Left hindlimb (tissue), 1 donor: ENCODE results near the gene DOCK4.
"Not testable (repeated sequence)": the region's sequence is repeated elsewhere in the genome, so short reads cannot be mapped to it uniquely, and the experiment has no call there.

Source experiments
- DNase-seq: peaks from one replicate; pipeline ENCODE4 v3.0.0-alpha.2; 2018

DOCK4 gene

GRCh38 chr7:112129655-112130323, 76.4 kb downstream of the DOCK4 start:
- no peak for DNase-seq

GRCh38 chr7:112128461-112129425, 77.5 kb downstream of the DOCK4 start:
- not testable (repeated sequence) for DNase-seq

GRCh38 chr7:112128041-112128440, 78.2 kb downstream of the DOCK4 start:
- DNase-seq, result not testable (repeated sequence)

- DNase-seq, result no peak
Measured at GRCh38 chr7:112125250-112125649, 80.9 kb downstream of the DOCK4 start.

GRCh38 chr7:112124061-112124766, 82.0 kb downstream of the DOCK4 start:
- DNase-seq, result no peak

GRCh38 chr7:112122798-112123197, 83.4 kb downstream of the DOCK4 start:
- no peak for DNase-seq

- DNase-seq, result no peak
Measured at GRCh38 chr7:112122144-112122543, 84.1 kb downstream of the DOCK4 start.

GRCh38 chr7:112121318-112121717, 84.9 kb downstream of the DOCK4 start:
- DNase-seq, result no peak

GRCh38 chr7:112120696-112121217, 85.4 kb downstream of the DOCK4 start:
- no peak for DNase-seq

GRCh38 chr7:112118581-112119566, 87.3 kb downstream of the DOCK4 start:
- no peak for DNase-seq

GRCh38 chr7:112116894-112117293, 89.3 kb downstream of the DOCK4 start:
- no peak for DNase-seq

GRCh38 chr7:112116358-112116757, 89.8 kb downstream of the DOCK4 start:
- no peak for DNase-seq

GRCh38 chr7:112115880-112116279, 90.3 kb downstream of the DOCK4 start:
- DNase-seq, result no peak

- DNase-seq, result no peak
Measured at GRCh38 chr7:112113913-112114575, 92.2 kb downstream of the DOCK4 start.

- no peak for DNase-seq
Measured at GRCh38 chr7:112112822-112113255, 93.4 kb downstream of the DOCK4 start.

GRCh38 chr7:112110651-112111050, 95.5 kb downstream of the DOCK4 start:
- no peak for DNase-seq

- no peak for DNase-seq
Measured at GRCh38 chr7:112110175-112110574, 96.0 kb downstream of the DOCK4 start.

GRCh38 chr7:112108981-112109380, 97.2 kb downstream of the DOCK4 start:
- no peak for DNase-seq

GRCh38 chr7:112105584-112106530, 100.3 kb downstream of the DOCK4 start:
- no peak for DNase-seq

- no peak for DNase-seq
Measured at GRCh38 chr7:112104120-112104519, 102.1 kb downstream of the DOCK4 start.
